K562 (cell line): ENCODE measurements around the gene WBP1. TPM values are rescaled to one million over a fixed set of nuclear protein-coding genes. Genes with fewer than 3 reads are reported as not detected.

ENCODE experiments used
- ATAC-seq: fragments of 200-7000 bp; cut with Tn5 transposase; 3 replicates; pipeline ENCODE4 v1.9.1; 2020; ENCODE audit warnings: moderate library complexity
- BruUV-seq: library from RNA; stranded (reverse); fragments of 400-500 nt; replicated peaks from 2 replicates; lab custom pipeline; 2021; lab: Mats Ljungman, UMichigan
- CTCF ChIA-PET: fragments of 300-600 bp; formaldehyde crosslinking; extraction: SDS; loops from one replicate; lab custom pipeline; 2021; ENCODE audit warnings: low intra/inter-chr PET ratio; lab: Yijun Ruan, JAX
- POLR2A ChIA-PET: fragments of 300-600, 350-650 bp; sonication (Branson Sonifier 250); formaldehyde crosslinking; extraction: SDS; loops from one replicate; lab custom pipeline; 2021; ENCODE audit warnings: antibody characterized with exemption, inconsistent platforms; lab: Yijun Ruan, JAX
- DNase-seq, 4 experiments: peaks; one replicate each; pipeline versions ENCODE4 v3.0.0 to v3.0.0-alpha.2; 2011 to 2018; ENCODE audit warnings: low spot score in 3 of 4, mixed read lengths in 3 of 4; ENCODE audit errors: extremely low read depth in 1 of 4
- FAIRE-seq: peaks from 2 replicates; lab custom pipeline; 2011; peaks lifted over from hg19 to GRCh38; lab: Jason Lieb, UNC
- H2AFZ ChIP-seq: 2 replicates; pipeline ENCODE4 v1.6.0; 2011; ENCODE audit warnings: low read depth, low read length, control low read depth, inconsistent platforms
- H3K27ac ChIP-seq: fragments of 200-600 bp; 3 replicates; pipeline ENCODE4 v1.8.0; 2011; ENCODE audit warnings: low read depth, mild to moderate bottlenecking, control low read depth, inconsistent platforms, low read length, moderate library complexity, mixed read lengths; ENCODE audit errors: extremely low read depth
- H3K27me3 ChIP-seq, 2 experiments: fragments of 300-600 bp in 1 of 2; 2 replicates in 1 of 2; 3 replicates in 1 of 2; pipeline versions ENCODE4 v1.6.0 to v1.8.0; 2011; ENCODE audit warnings: inconsistent platforms in 2 of 2, low read length in 2 of 2, mild to moderate bottlenecking in 1 of 2, mixed read lengths in 1 of 2, moderate library complexity in 1 of 2; ENCODE audit not compliant: control insufficient read depth in 2 of 2, insufficient read depth in 2 of 2
- H3K36me3 ChIP-seq: fragments of 300-600 bp; 3 replicates; pipeline ENCODE4 v1.8.0; 2011; ENCODE audit warnings: mild to moderate bottlenecking, low read length, inconsistent platforms; ENCODE audit not compliant: control insufficient read depth, insufficient read depth
- H3K4me1 ChIP-seq, 2 experiments: fragments of 200-600 bp in 1 of 2; replicated peaks in 1 of 2; 2 replicates in 1 of 2; 3 replicates in 1 of 2; pipeline versions ENCODE4 v1.5.1 to v1.8.0; 2011; ENCODE audit warnings: inconsistent platforms in 2 of 2, low read length in 2 of 2, mild to moderate bottlenecking in 1 of 2, mixed read lengths in 1 of 2, moderate library complexity in 1 of 2; ENCODE audit not compliant: control insufficient read depth in 2 of 2, insufficient read depth in 2 of 2
- H3K4me2 ChIP-seq: 2 replicates; pipeline ENCODE4 v1.6.1; 2011; ENCODE audit warnings: low read length, control low read depth, inconsistent platforms, mixed read lengths; ENCODE audit not compliant: insufficient read depth
- H3K4me3 ChIP-seq: fragments of 200-600 bp; sonication (generic), shearing (Covaris generic); 2 replicates; pipeline ENCODE4 v1.5.1; 2016; ENCODE audit warnings: control low read depth, inconsistent platforms
- H3K79me2 ChIP-seq: fragments of 200-600 bp; 3 replicates; pipeline ENCODE4 v1.8.0; 2011; ENCODE audit warnings: low read length, inconsistent platforms; ENCODE audit not compliant: control insufficient read depth, insufficient read depth
- H3K9ac ChIP-seq, 2 experiments: 2 replicates each; pipeline versions ENCODE4 v1.6.0 to v1.6.1; 2011; ENCODE audit warnings: low read depth in 2 of 2, low read length in 2 of 2, control low read depth in 1 of 2, inconsistent platforms in 1 of 2, mild to moderate bottlenecking in 1 of 2, mixed read lengths in 1 of 2; ENCODE audit not compliant: insufficient read depth in 1 of 2
- H3K9me1 ChIP-seq: one replicate; pipeline ENCODE4 v1.6.0; 2011; ENCODE audit warnings: inconsistent platforms, mild to moderate bottlenecking, low read length, moderate library complexity; ENCODE audit not compliant: control insufficient read depth, insufficient read depth
- H3K9me3 ChIP-seq: replicated peaks from 2 replicates; pipeline ENCODE4 v1.5.1; 2011; ENCODE audit warnings: low read depth, low read length, inconsistent platforms; ENCODE audit not compliant: control insufficient read depth, insufficient read depth
- H4K20me1 ChIP-seq: replicated peaks from 2 replicates; pipeline ENCODE4 v1.6.1; 2011; ENCODE audit warnings: low read length, inconsistent platforms, mixed read lengths; ENCODE audit not compliant: control insufficient read depth, insufficient read depth
- ARID2 ChIP-seq: fragments of 450-650 bp; IDR thresholded peaks from 2 replicates; pipeline ENCODE4 v1.6.1; 2017; ENCODE audit warnings: antibody characterized with exemption, mild to moderate bottlenecking
- MEIS2 ChIP-seq: fragments of 450-650 bp; IDR thresholded peaks from 2 replicates; pipeline ENCODE4 v1.6.1; 2014; ENCODE audit warnings: mild to moderate bottlenecking; ENCODE audit not compliant: partially characterized antibody
- NFIC ChIP-seq: fragments of 450-650 bp; IDR thresholded peaks from 2 replicates; pipeline ENCODE4 v1.6.1; 2017; ENCODE audit warnings: mild to moderate bottlenecking, inconsistent platforms
- NFIX ChIP-seq: fragments of 250-450 bp; sonication (Bioruptor Pico); IDR thresholded peaks from 2 replicates; pipeline ENCODE4 v1.4.0; 2020; ENCODE audit warnings: low read depth, mild to moderate bottlenecking, moderate library complexity
- RAD21 ChIP-seq, 2 experiments: fragments of 250-450 bp in 1 of 2; fragments of 450-650 bp in 1 of 2; sonication (Bioruptor Pico) in 1 of 2; formaldehyde crosslinking in 1 of 2; IDR thresholded peaks in 1 of 2; conservative IDR thresholded peaks in 1 of 2; 2 replicates each; pipeline versions ENCODE4 v1.4.0 to v1.8.0; 2020 to 2022; ENCODE audit warnings: mild to moderate bottlenecking in 2 of 2, moderate library complexity in 1 of 2
- SMAD1 ChIP-seq: fragments of 150-350 bp; IDR thresholded peaks from 2 replicates; pipeline ENCODE4 v1.6.1; 2014; ENCODE audit warnings: low read length, low read depth; ENCODE audit not compliant: partially characterized antibody
- ZC3H4 ChIP-seq: sonication (generic); formaldehyde crosslinking; IDR thresholded peaks from 2 replicates; pipeline ENCODE4 v1.9.0; 2021; ENCODE audit warnings: missing genetic modification reagents, borderline replicate concordance
- WGBS: fragments of 100-300 bp; shearing (Covaris generic); methylation state at CpG from one replicate; pipeline ENCODE4 v1.1.6; 2016; ENCODE audit warnings: low coverage, mixed read lengths; ENCODE audit not compliant: insufficient coverage; ENCODE audit errors: missing lambda C conversion rate; 5-methylcytosine and 5-hydroxymethylcytosine counted together
- in situ Hi-C: fragments of 300-500 bp; cut with MboI; formaldehyde crosslinking; loops from 4 replicates; pipeline ENCODE4 v1.15.0; 2018; ENCODE audit warnings: inconsistent platforms, mixed read lengths
- intact Hi-C: fragments of 100-400 bp; cut with micrococcal nuclease; formaldehyde crosslinking; loops from 2 replicates; pipeline ENCODE4 v1.14.2; 2022
- polyA plus RNA-seq, 8 experiments: library from polyadenylated mRNA; depleted of rRNA in 4 of 8; stranded (reverse) in 5 of 8; unstranded in 3 of 8; fragments of >200 nt; fragmentation: Nextera tagmentation in 2 of 8; fragmentation: Illumina TruSeq in 1 of 8; extraction: Ambion mirVana in 2 of 8; extraction: Trizol in 1 of 8; gene quantifications; 2 replicates each; pipeline versions ENCODE4 v1.2.1 to v1.2.3, GENCODE V29; 2011 to 2014; ENCODE audit warnings: inconsistent platforms in 1 of 8, missing spikeins in 1 of 8
- total RNA-seq, 7 experiments: library from RNA; depleted of rRNA in 6 of 7; stranded (reverse); fragments of >200 nt in 6 of 7; fragmentation: Illumina TruSeq in 2 of 7; extraction: Trizol in 2 of 7; gene quantifications; 2 replicates each; pipeline versions ENCODE4 v1.2.1 to v1.2.3, GENCODE V29; 2011 to 2021; ENCODE audit warnings: low replicate concordance in 1 of 7

Gene WBP1
- total and polyA plus RNA-seq, 9 of the 15 experiments (the other 6 are each of a cell fraction or from before 2014, with no cell fraction given): 1.9 to 27.7 (median 14.2) TPM

- H2AFZ ChIP-seq: no peak overlapping the region
- H4K20me1 ChIP-seq: no peaks in the 10 kb centered on the region
- no peaks in the 10 kb centered on the region for H3K27me3 ChIP-seq
- no peak overlapping the region for H3K4me2 ChIP-seq
- CTCF ChIA-PET: no interaction called here
- FAIRE-seq (no peak), ATAC-seq (no peak), DNase-seq (no peak)
- no peaks in the 10 kb centered on the region for H3K9me1 ChIP-seq
- no peaks in the 10 kb centered on the region for H3K79me2 ChIP-seq
- BruUV-seq: no TSS peak
- WGBS: 87% methylated on average over 18 of the region's 19 CpGs
- H3K4me1 ChIP-seq: peaks cover 11 to 32% of the 10 kb centered on the region in 2 experiments; a peak in 4 of 5 replicates
- intact Hi-C loops (no loop called here), in situ Hi-C loops (no loop called here)
- no peaks in the 10 kb centered on the region for H3K9me3 ChIP-seq
- H3K4me3 ChIP-seq: no peak overlapping the region
- H3K9ac ChIP-seq: no peak overlapping the region
- H3K27ac ChIP-seq: no peak overlapping the region
- TF ChIP-seq ARID2 (no peak), NFIC (peak; percentile 99), MEIS2 (no peak), SMAD1 (peak; percentile 80), ZC3H4 (CRISPR knock-in tag) (no peak), RAD21 (CRISPR knock-in tag; conservative IDR thresholded peaks at IDR 0.05 in 1 of 2, IDR thresholded peaks at IDR 0.05 in 1 of 2) (peak in 1 of 2 experiments; percentile 7; a peak in 1 of 4 replicates), NFIX (CRISPR knock-in tag) (peak; percentile 97)
- H3K36me3 ChIP-seq: peaks cover 23% of the 10 kb centered on the region; the same call in 2 of the 3 replicates
- POLR2A ChIA-PET: interaction anchor here (1.0 kb wide), 1 partner anchor 25 kb away, joined by 3 read pairs; no protein-coding TSS in a partner anchor
Observed at GRCh38 chr2:74496997-74497776, 38.9 kb downstream of the WBP1 start.
